Endothelial cell of umbilical vein (primary cell): Measurements from ENCODE around the gene ITPR2. TPM values are rescaled to one million over a fixed set of nuclear protein-coding genes. Genes with fewer than 3 reads are reported as not detected.

Experiments used
- BruUV-seq: library from RNA; stranded (reverse); fragments of 400-500 nt; replicated peaks from 2 replicates; lab custom pipeline; 2021; lab: Mats Ljungman, UMichigan
- CTCF ChIA-PET: fragments of 300-600, 350-600 bp; sonication (Branson Sonifier 250); formaldehyde crosslinking; loops from one replicate; lab custom pipeline; 2021; ENCODE audit warnings: antibody characterized with exemption, inconsistent platforms; lab: Charles Lee
- POLR2A ChIA-PET: fragments of 300-600, 350-600 bp; sonication (Branson Sonifier 250); formaldehyde crosslinking; loops from one replicate; lab custom pipeline; 2021; ENCODE audit warnings: antibody characterized with exemption, inconsistent platforms; lab: Charles Lee
- DNase-seq: peaks from one replicate; pipeline ENCODE4 v3.0.0-alpha.2; 2011; ENCODE audit warnings: low read depth, low spot score
- FAIRE-seq: peaks from 2 replicates; lab custom pipeline; 2011; peaks lifted over from hg19 to GRCh38; lab: Jason Lieb, UNC
- H2AFZ ChIP-seq: 2 replicates; pipeline ENCODE4 v1.6.0; 2012; ENCODE audit warnings: low read depth, low read length, control low read depth, inconsistent platforms
- H3K27ac ChIP-seq: 2 replicates; pipeline ENCODE4 v1.5.1; 2011; ENCODE audit warnings: low read depth, mild to moderate bottlenecking, control low read depth, low read length, moderate library complexity; ENCODE audit not compliant: insufficient read depth
- H3K27me3 ChIP-seq, 2 experiments: 2 replicates each; pipeline versions ENCODE4 v1.6.0 to v1.6.1; 2011; ENCODE audit warnings: low read length in 2 of 2, mixed read lengths in 1 of 2; ENCODE audit not compliant: control insufficient read depth in 2 of 2, insufficient read depth in 2 of 2
- H3K36me3 ChIP-seq, 2 experiments: 2 replicates in 1 of 2; 3 replicates in 1 of 2; pipeline ENCODE4 v1.5.1; 2011; ENCODE audit warnings: low read length in 2 of 2, mild to moderate bottlenecking in 1 of 2, moderate library complexity in 1 of 2; ENCODE audit not compliant: control insufficient read depth in 2 of 2, insufficient read depth in 2 of 2; ENCODE audit errors: extremely low read depth in 1 of 2
- H3K4me1 ChIP-seq: 3 replicates; pipeline ENCODE4 v1.5.1; 2011; ENCODE audit warnings: mild to moderate bottlenecking, low read length; ENCODE audit not compliant: control insufficient read depth, insufficient read depth; ENCODE audit errors: extremely low read depth
- H3K4me2 ChIP-seq: 2 replicates; pipeline ENCODE4 v1.6.1; 2011; ENCODE audit warnings: low read length, control low read depth, mixed read lengths; ENCODE audit not compliant: insufficient read depth
- H3K4me3 ChIP-seq, 3 experiments: fragments of 200-600 bp in 1 of 3; sonication (generic), shearing (Covaris generic) in 1 of 3; replicated peaks in 1 of 3; 2 replicates each; pipeline ENCODE4 v1.5.1; 2011 to 2016; ENCODE audit warnings: control low read depth in 3 of 3, low read length in 3 of 3, mild to moderate bottlenecking in 2 of 3, inconsistent platforms in 1 of 3, low read depth in 1 of 3, moderate library complexity in 1 of 3; ENCODE audit not compliant: insufficient read depth in 1 of 3
- H3K79me2 ChIP-seq: 2 replicates; pipeline ENCODE4 v1.6.0; 2012; ENCODE audit warnings: low read length, inconsistent platforms; ENCODE audit not compliant: control insufficient read depth, insufficient read depth
- H3K9ac ChIP-seq: replicated peaks from 2 replicates; pipeline ENCODE3; 2011; ENCODE audit warnings: low read length, control low read depth; ENCODE audit not compliant: insufficient read depth; ENCODE audit errors: extremely low read depth
- H3K9me1 ChIP-seq: replicated peaks from 3 replicates; pipeline ENCODE4 v1.6.0; 2011; ENCODE audit warnings: mild to moderate bottlenecking, low read length; ENCODE audit not compliant: control insufficient read depth, insufficient read depth; ENCODE audit errors: extremely low read depth
- H3K9me3 ChIP-seq: replicated peaks from 2 replicates; pipeline ENCODE4 v1.5.1; 2012; ENCODE audit warnings: low read length, inconsistent platforms; ENCODE audit not compliant: control insufficient read depth, insufficient read depth
- H4K20me1 ChIP-seq: replicated peaks from 2 replicates; pipeline ENCODE3; 2011; ENCODE audit warnings: mild to moderate bottlenecking, low read length; ENCODE audit not compliant: control insufficient read depth, insufficient read depth; ENCODE audit errors: extremely low read depth
- CTCF ChIP-seq, 2 donors: IDR thresholded peaks; 1 replicate in 1 of 2; 2 replicates in 1 of 2; pipeline ENCODE4 v1.5.1; 2011; ENCODE audit warnings: low read length in 2 of 2, mild to moderate bottlenecking in 2 of 2, moderate library complexity in 2 of 2, control low read depth in 1 of 2, inconsistent platforms in 1 of 2, low read depth in 1 of 2; ENCODE audit not compliant: insufficient read depth in 1 of 2; ENCODE audit errors: extremely low read depth in 1 of 2
- EZH2 ChIP-seq: IDR thresholded peaks from 2 replicates; pipeline ENCODE4 v1.6.1; 2012; ENCODE audit warnings: borderline replicate concordance, low read depth, mild to moderate bottlenecking, moderate library complexity, low read length, inconsistent platforms; ENCODE audit not compliant: severe bottlenecking
- FOS ChIP-seq: IDR thresholded peaks from 2 replicates; pipeline ENCODE4 v1.6.1; 2011; ENCODE audit warnings: mild to moderate bottlenecking, low read length, moderate library complexity, borderline replicate concordance; ENCODE audit not compliant: insufficient read depth
- GATA2 ChIP-seq: IDR thresholded peaks from 2 replicates; pipeline ENCODE4 v1.7.0; 2011; ENCODE audit warnings: low read depth, mild to moderate bottlenecking, moderate library complexity, mixed read lengths, low read length; ENCODE audit not compliant: insufficient read length, insufficient read depth
- JUN ChIP-seq: IDR thresholded peaks from 2 replicates; pipeline ENCODE4 v1.6.1; 2011; ENCODE audit warnings: borderline replicate concordance, low read depth; ENCODE audit not compliant: insufficient read length, insufficient read depth
- MAX ChIP-seq: IDR thresholded peaks from 2 replicates; pipeline ENCODE4 v1.6.1; 2011; ENCODE audit not compliant: insufficient read depth, insufficient read length
- MYC ChIP-seq: IDR thresholded peaks from one replicate; pipeline ENCODE4 v1.6.1; 2011; ENCODE audit warnings: mild to moderate bottlenecking, low read depth, low read length
- POLR2A ChIP-seq: IDR thresholded peaks from 2 replicates; pipeline ENCODE4 v1.6.1; 2012; ENCODE audit warnings: low read depth, mild to moderate bottlenecking, control low read depth, low read length
- POLR2AphosphoS5 ChIP-seq: IDR thresholded peaks from 2 replicates; pipeline ENCODE4 v1.6.1; 2012; ENCODE audit warnings: low read depth, mild to moderate bottlenecking, control low read depth, low read length, moderate library complexity; ENCODE audit not compliant: insufficient read depth
- dilution Hi-C: fragments of 300-500 bp; cut with MboI; formaldehyde crosslinking; loops from one replicate; pipeline ENCODE4 v1.15.0; 2019; ENCODE audit warnings: low sequenced_read_pairs; ENCODE audit not compliant: extremely low pct_ligation_motif_present
- intact Hi-C: fragments of 100-400 bp; cut with micrococcal nuclease; formaldehyde crosslinking; loops from one replicate; pipeline ENCODE4 v1.10.0; 2022
- polyA plus RNA-seq, 4 experiments: library from polyadenylated mRNA; depleted of rRNA in 3 of 4; stranded (reverse) in 3 of 4; unstranded in 1 of 4; fragments of >200 nt; gene quantifications; 2 replicates each; pipeline versions ENCODE4 v1.2.1 to v1.2.3, GENCODE V29; 2011 to 2012; ENCODE audit warnings: missing spikeins in 1 of 4
- total RNA-seq: library from RNA; stranded (reverse); gene quantifications from 2 replicates; pipeline ENCODE4 v1.2.3, GENCODE V29; 2021

Gene ITPR2
- total and polyA plus RNA-seq, 2 donors (not counting 3 experiments of a cell fraction or from before 2014, with no cell fraction given) = 16.2 to 86.8 TPM

- no TSS peak for BruUV-seq
- H3K36me3 ChIP-seq = no peaks in the 10 kb centered on the region
- no peak overlapping the region for H2AFZ ChIP-seq
- intact Hi-C loops = no loop called here
- dilution Hi-C loops = no loop called here
- CTCF ChIA-PET = no interaction called here
- TF ChIP-seq EZH2 (no peak), FOS (no peak), CTCF (IDR thresholded peaks at IDR 0.05; ENCODE audit: extremely low read depth in 1 of 2, insufficient read depth in 1 of 2, low read depth in 1 of 2, low read length in 2 of 2) (no peak), POLR2AphosphoS5 (no peak), MAX (no peak), MYC (no peak), POLR2A (no peak), JUN (no peak), GATA2 (no peak)
- H3K79me2 ChIP-seq = no peaks in the 10 kb centered on the region
- POLR2A ChIA-PET = no interaction called here
- DNase-seq (no peak), FAIRE-seq (no peak)
- no peak overlapping the region for H3K4me2 ChIP-seq
- no peak overlapping the region for H3K4me3 ChIP-seq
- H3K9me1 ChIP-seq = no peaks in the 10 kb centered on the region
- H3K9ac ChIP-seq = no peak overlapping the region
- no peaks in the 10 kb centered on the region for H3K27me3 ChIP-seq
- H4K20me1 ChIP-seq = no peaks in the 10 kb centered on the region
- no peaks in the 10 kb centered on the region for H3K9me3 ChIP-seq
- H3K4me1 ChIP-seq = peaks cover 7% of the 10 kb centered on the region
- no peak overlapping the region for H3K27ac ChIP-seq
These were observed 530.2 kb downstream of the ITPR2 start for GRCh38 chr12:26302776-26303175.
